HepG2 (cell line): Measurements from ENCODE around the gene INPP4B. TPM values are rescaled to one million over a fixed set of nuclear protein-coding genes. Genes with fewer than 3 reads are reported as not detected.

Source experiments
- ATAC-seq: fragments of 200-7000 bp; cut with Tn5 transposase; 3 replicates; pipeline ENCODE4 v1.9.1; 2020; ENCODE audit warnings: mild to moderate bottlenecking, moderate library complexity
- BruUV-seq: library from RNA; stranded (reverse); fragments of 400-500 nt; replicated peaks from 2 replicates; lab custom pipeline; 2021; lab: Mats Ljungman, UMichigan
- CTCF ChIA-PET: fragments of 300-600 bp; formaldehyde crosslinking; extraction: SDS; loops from one replicate; lab custom pipeline; 2021; ENCODE audit warnings: low total read pairs, inconsistent platforms, low intra/inter-chr PET ratio; lab: Yijun Ruan, JAX
- POLR2A ChIA-PET: fragments of 350-600 bp; sonication (Branson Sonifier 250); formaldehyde crosslinking; loops from one replicate; lab custom pipeline; 2020; ENCODE audit warnings: antibody characterized with exemption, inconsistent platforms; lab: Yijun Ruan, JAX
- DNase-seq: peaks from one replicate; pipeline ENCODE4 v3.0.0-alpha.2; 2015; ENCODE audit warnings: low spot score
- FAIRE-seq: peaks from 3 replicates; lab custom pipeline; 2011; peaks lifted over from hg19 to GRCh38; lab: Jason Lieb, UNC
- H2AFZ ChIP-seq: one replicate; pipeline ENCODE4 v1.6.1; 2011; ENCODE audit warnings: low read length, inconsistent platforms
- H3K27ac ChIP-seq: fragments of 300-600 bp; 3 replicates; pipeline ENCODE4 v1.8.0; 2011; ENCODE audit warnings: mixed run types, mild to moderate bottlenecking, mixed read lengths, low read length, inconsistent platforms; ENCODE audit not compliant: insufficient read depth; ENCODE audit errors: extremely low read length
- H3K27me3 ChIP-seq, 2 experiments: fragments of 200-600 bp in 1 of 2; 2 replicates in 1 of 2; 3 replicates in 1 of 2; pipeline versions ENCODE4 v1.6.0 to v1.8.0; 2011; ENCODE audit warnings: low read length in 2 of 2, mild to moderate bottlenecking in 2 of 2, moderate library complexity in 2 of 2, inconsistent platforms in 1 of 2; ENCODE audit not compliant: insufficient read depth in 2 of 2, control insufficient read depth in 1 of 2
- H3K36me3 ChIP-seq, 2 experiments: fragments of 200-600 bp in 1 of 2; replicated peaks in 1 of 2; 2 replicates in 1 of 2; 3 replicates in 1 of 2; pipeline versions ENCODE4 v1.5.1 to v1.8.0; 2011; ENCODE audit warnings: low read length in 2 of 2, inconsistent platforms in 1 of 2; ENCODE audit not compliant: insufficient read depth in 2 of 2, control insufficient read depth in 1 of 2
- H3K4me1 ChIP-seq: 2 replicates; pipeline ENCODE4 v1.5.1; 2012; ENCODE audit warnings: low read length, inconsistent platforms; ENCODE audit not compliant: insufficient read depth
- H3K4me2 ChIP-seq: 2 replicates; pipeline ENCODE4 v1.6.0; 2011; ENCODE audit warnings: low read depth, low read length, inconsistent platforms
- H3K4me3 ChIP-seq, 3 experiments: fragments of 200-600 bp in 1 of 3; sonication (generic), shearing (Covaris generic) in 1 of 3; replicated peaks in 1 of 3; 2 replicates each; pipeline ENCODE4 v1.5.1; 2011 to 2016; ENCODE audit warnings: low read length in 3 of 3, inconsistent platforms in 2 of 3, low read depth in 2 of 3, mild to moderate bottlenecking in 2 of 3, control low read depth in 1 of 3, mixed read lengths in 1 of 3; ENCODE audit not compliant: insufficient read depth in 1 of 3
- H3K79me2 ChIP-seq: one replicate; pipeline ENCODE4 v1.6.1; 2011; ENCODE audit warnings: low read length, inconsistent platforms; ENCODE audit not compliant: insufficient read depth
- H3K9ac ChIP-seq: 2 replicates; pipeline ENCODE4 v1.6.0; 2011; ENCODE audit warnings: mild to moderate bottlenecking, low read depth, low read length, inconsistent platforms; ENCODE audit not compliant: insufficient read depth
- H3K9me3 ChIP-seq: 2 replicates; pipeline ENCODE4 v1.5.1; 2012; ENCODE audit warnings: mild to moderate bottlenecking, low read length
- H4K20me1 ChIP-seq: 2 replicates; pipeline ENCODE4 v1.6.0; 2011; ENCODE audit warnings: inconsistent platforms, mild to moderate bottlenecking, low read length, moderate library complexity; ENCODE audit not compliant: insufficient read depth
- CHD4 ChIP-seq: fragments of 200-600 bp; sonication (generic); IDR thresholded peaks from 2 replicates; pipeline ENCODE4 v1.7.0; 2017; ENCODE audit warnings: mild to moderate bottlenecking, low read length, borderline replicate concordance
- MIXL1 ChIP-seq: IDR thresholded peaks from 2 replicates; pipeline ENCODE4 v1.6.1; 2016
- MLX ChIP-seq: IDR thresholded peaks from 2 replicates; pipeline ENCODE4 v1.6.1; 2016
- NR2F6 ChIP-seq, 2 experiments: IDR thresholded peaks; 2 replicates each; pipeline ENCODE4 v1.6.1; 2016; ENCODE audit warnings: antibody characterized with exemption in 1 of 2, mild to moderate bottlenecking in 1 of 2
- PCBP2 ChIP-seq: fragments of 200-400 bp; formaldehyde crosslinking; optimal IDR thresholded peaks from 2 replicates; pipeline ENCODE3; 2018; ENCODE audit warnings: low read length, low read depth; ENCODE audit not compliant: poor library complexity, severe bottlenecking
- SRSF1 ChIP-seq: fragments of 200-400 bp; formaldehyde crosslinking; optimal IDR thresholded peaks from 2 replicates; pipeline ENCODE3; 2017; ENCODE audit warnings: mild to moderate bottlenecking, low read depth, low read length, moderate library complexity
- TERF1 ChIP-seq: sonication (generic); formaldehyde crosslinking; IDR thresholded peaks from 2 replicates; pipeline ENCODE4 v1.8.0; 2022; ENCODE audit warnings: mild to moderate bottlenecking, missing genetic modification reagents, moderate library complexity
- TRIM22 ChIP-seq: fragments of 450-650 bp; IDR thresholded peaks from 2 replicates; pipeline ENCODE4 v1.6.1; 2017
- TRIM24 ChIP-seq: sonication (generic); formaldehyde crosslinking; IDR thresholded peaks from 2 replicates; pipeline ENCODE4 v1.8.0; 2022; ENCODE audit warnings: mild to moderate bottlenecking, missing genetic modification reagents
- ZBTB40 ChIP-seq, 2 experiments: fragments of 450-650 bp in 1 of 2; sonication (generic) in 1 of 2; formaldehyde crosslinking in 1 of 2; IDR thresholded peaks; 2 replicates each; pipeline versions ENCODE4 v1.6.1 to v1.8.0; 2016 to 2022; ENCODE audit warnings: antibody characterized with exemption in 1 of 2, mild to moderate bottlenecking in 1 of 2, missing genetic modification reagents in 1 of 2
- ZNF224 ChIP-seq: sonication (generic); formaldehyde crosslinking; IDR thresholded peaks from 2 replicates; pipeline ENCODE4 v1.5.0; 2020; ENCODE audit warnings: mild to moderate bottlenecking, missing genetic modification reagents
- ZNF329 ChIP-seq: sonication (generic); formaldehyde crosslinking; IDR thresholded peaks from 2 replicates; pipeline ENCODE4 v1.9.0; 2021; ENCODE audit warnings: low read depth, mild to moderate bottlenecking, missing genetic modification reagents
- ZNF367 ChIP-seq: sonication (generic); formaldehyde crosslinking; IDR thresholded peaks from 2 replicates; pipeline ENCODE4 v1.4.0; 2020; ENCODE audit warnings: missing genetic modification reagents, borderline replicate concordance
- ZNF713 ChIP-seq: sonication (generic); formaldehyde crosslinking; IDR thresholded peaks from 2 replicates; pipeline ENCODE4 v1.4.0; 2020; ENCODE audit warnings: mild to moderate bottlenecking, missing genetic modification reagents
- in situ Hi-C: cut with HindIII; loops from 2 replicates; pipeline ENCODE4 v1.10.0; 2017; ENCODE audit warnings: low pct_unique_long_range_greater_than_20kb; ENCODE audit not compliant: extremely low pct_ligation_motif_present
- intact Hi-C: fragments of 100-400 bp; cut with micrococcal nuclease; formaldehyde crosslinking; loops from one replicate; pipeline ENCODE4 v1.10.0; 2022; ENCODE audit not compliant: unreplicated experiment
- polyA plus RNA-seq, 8 experiments: library from polyadenylated mRNA; depleted of rRNA in 3 of 8; stranded (reverse) in 7 of 8; unstranded in 1 of 8; fragments of >200 nt; fragmentation: Illumina TruSeq in 4 of 8; extraction: Trizol in 4 of 8; gene quantifications; 2 replicates each; pipeline versions ENCODE4 v1.2.1 to v1.2.3, GENCODE V29; 2011 to 2016; ENCODE audit warnings: low read depth in 4 of 8, missing spikeins in 1 of 8, mixed read lengths in 1 of 8; ENCODE audit not compliant: insufficient read depth in 1 of 8
- total RNA-seq, 5 experiments: library from RNA; depleted of rRNA; stranded (reverse); fragments of >200 nt; fragmentation: Illumina TruSeq; extraction: Trizol; gene quantifications; 2 replicates each; pipeline ENCODE4 v1.2.3, GENCODE V29; 2016; ENCODE audit warnings: low read depth in 1 of 5

Gene INPP4B
- total and polyA plus RNA-seq, 2 of the 13 experiments (the other 11 are each of a cell fraction or from before 2014, with no cell fraction given) = not detected

- ATAC-seq (no peak), FAIRE-seq (no peak), DNase-seq (no peak)
- intact Hi-C loops = no loop called here
- ChIA-PET CTCF (no interaction called here), POLR2A (no interaction called here)
- H3K4me1 ChIP-seq = no peaks in the 10 kb centered on the region
- H3K9ac ChIP-seq = no peak overlapping the region
- BruUV-seq = no TSS peak
- no peak overlapping the region for H3K4me3 ChIP-seq
- in situ Hi-C loops = no loop called here
- no peak overlapping the region for H3K27ac ChIP-seq
- H4K20me1 ChIP-seq = no peaks in the 10 kb centered on the region
- no peaks in the 10 kb centered on the region for H3K27me3 ChIP-seq
- H3K9me3 ChIP-seq = no peaks in the 10 kb centered on the region
- no peaks in the 10 kb centered on the region for H3K36me3 ChIP-seq
- H2AFZ ChIP-seq = no peak overlapping the region
- no peaks in the 10 kb centered on the region for H3K79me2 ChIP-seq
- H3K4me2 ChIP-seq = no peak overlapping the region
- no peak for TF ChIP-seq ZBTB40 (IDR thresholded peaks at IDR 0.05)
- TF ChIP-seq ZBTB40 (CRISPR knock-in tag; IDR thresholded peaks at IDR 0.05) = no peak
- TF ChIP-seq CHD4 = no peak
- TF ChIP-seq MIXL1 (CRISPR knock-in tag) = no peak
- no peak for TF ChIP-seq ZNF713 (CRISPR knock-in tag)
- no peak for TF ChIP-seq SRSF1
- no peak for TF ChIP-seq TRIM24 (CRISPR knock-in tag)
- no peak for TF ChIP-seq MLX (CRISPR knock-in tag)
- no peak for TF ChIP-seq PCBP2
- no peak for TF ChIP-seq ZNF224 (CRISPR knock-in tag)
- TF ChIP-seq ZNF367 (CRISPR knock-in tag) = no peak
- TF ChIP-seq TRIM22 = no peak
- TF ChIP-seq TERF1 (CRISPR knock-in tag) = no peak
- no peak for TF ChIP-seq ZNF329 (CRISPR knock-in tag)
- no peak for TF ChIP-seq NR2F6 (IDR thresholded peaks at IDR 0.05)
- TF ChIP-seq NR2F6 (CRISPR knock-in tag; IDR thresholded peaks at IDR 0.05) = no peak
Measured at GRCh38 chr4:142203505-142203904, 642.6 kb downstream of the INPP4B start.
